ENCODE results near the gene RASGEF1C.

RASGEF1C gene

GRCh38 chr5:180097926-180098325 lies 111.1 kb downstream of the RASGEF1C start:
- POLR2A ChIA-PET = interaction anchor here (0.6 kb wide), 1 partner anchor 439 kb away, joined by 5 read pairs; no protein-coding TSS in a partner anchor
- Histone ChIP-seq H3K27ac (ENCODE audit: extremely low read depth, low read depth, low read length) (no peak overlapping the region), H3K4me1 (ENCODE audit: control insufficient read depth, insufficient read depth, low read length) (no peaks in the 10 kb centered on the region), H3K4me3 (ENCODE audit: low read depth, low read length) (no peak overlapping the region), H3K36me3 (ENCODE audit: control insufficient read depth in 2 of 2, insufficient read depth in 1 of 2, low read length in 2 of 2) (no peaks in the 10 kb centered on the region), H3K9me3 (ENCODE audit: control insufficient read depth, insufficient read depth, low read depth, low read length) (no peaks in the 10 kb centered on the region)
- CTCF ChIA-PET = no interaction called here
- TF ChIP-seq ZNF138 (tag by site-specific recombination; IDR thresholded peaks at IDR 0.05; ENCODE audit: borderline replicate concordance) = no peak
- TF ChIP-seq ZNF792 (tag by site-specific recombination; IDR thresholded peaks at IDR 0.05) = no peak
- TF ChIP-seq ZNF140 (tag by site-specific recombination; IDR thresholded peaks at IDR 0.05) = no peak
- TF ChIP-seq, protein P1, sequence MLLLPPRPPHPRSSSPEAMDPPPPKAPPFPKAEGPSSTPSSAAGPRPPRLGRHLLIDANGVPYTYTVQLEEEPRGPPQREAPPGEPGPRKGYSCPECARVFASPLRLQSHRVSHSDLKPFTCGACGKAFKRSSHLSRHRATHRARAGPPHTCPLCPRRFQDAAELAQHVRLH (tag by site-specific recombination; IDR thresholded peaks at IDR 0.05) = no peak
- TF ChIP-seq, protein P2, sequence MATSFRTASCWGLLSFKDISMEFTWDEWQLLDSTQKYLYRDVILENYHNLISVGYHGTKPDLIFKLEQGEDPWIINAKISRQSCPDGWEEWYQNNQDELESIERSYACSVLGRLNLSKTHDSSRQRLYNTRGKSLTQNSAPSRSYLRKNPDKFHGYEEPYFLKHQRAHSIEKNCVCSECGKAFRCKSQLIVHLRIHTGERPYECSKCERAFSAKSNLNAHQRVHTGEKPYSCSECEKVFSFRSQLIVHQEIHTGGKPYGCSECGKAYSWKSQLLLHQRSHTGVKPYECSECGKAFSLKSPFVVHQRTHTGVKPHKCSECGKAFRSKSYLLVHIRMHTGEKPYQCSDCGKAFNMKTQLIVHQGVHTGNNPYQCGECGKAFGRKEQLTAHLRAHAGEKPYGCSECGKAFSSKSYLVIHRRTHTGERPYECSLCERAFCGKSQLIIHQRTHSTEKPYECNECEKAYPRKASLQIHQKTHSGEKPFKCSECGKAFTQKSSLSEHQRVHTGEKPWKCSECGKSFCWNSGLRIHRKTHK (tag by site-specific recombination; IDR thresholded peaks at IDR 0.05) = no peak
- TF ChIP-seq ZNF24 (tag by site-specific recombination; IDR thresholded peaks at IDR 0.05) = no peak
- no peak for TF ChIP-seq ZNF211 (tag by site-specific recombination; IDR thresholded peaks at IDR 0.05; ENCODE audit: low read depth)
- TF ChIP-seq ZSCAN23 (tag by site-specific recombination; IDR thresholded peaks at IDR 0.05) = no peak
- no peak for TF ChIP-seq KLF1 (tag by site-specific recombination; IDR thresholded peaks at IDR 0.05)
- no peak for TF ChIP-seq ZNF626 (tag by site-specific recombination; IDR thresholded peaks at IDR 0.05)
- TF ChIP-seq ZBTB17 (tag by site-specific recombination; IDR thresholded peaks at IDR 0.05) = no peak
- TF ChIP-seq ZNF701 (tag by site-specific recombination; IDR thresholded peaks at IDR 0.05) = no peak
- TF ChIP-seq, protein P3, sequence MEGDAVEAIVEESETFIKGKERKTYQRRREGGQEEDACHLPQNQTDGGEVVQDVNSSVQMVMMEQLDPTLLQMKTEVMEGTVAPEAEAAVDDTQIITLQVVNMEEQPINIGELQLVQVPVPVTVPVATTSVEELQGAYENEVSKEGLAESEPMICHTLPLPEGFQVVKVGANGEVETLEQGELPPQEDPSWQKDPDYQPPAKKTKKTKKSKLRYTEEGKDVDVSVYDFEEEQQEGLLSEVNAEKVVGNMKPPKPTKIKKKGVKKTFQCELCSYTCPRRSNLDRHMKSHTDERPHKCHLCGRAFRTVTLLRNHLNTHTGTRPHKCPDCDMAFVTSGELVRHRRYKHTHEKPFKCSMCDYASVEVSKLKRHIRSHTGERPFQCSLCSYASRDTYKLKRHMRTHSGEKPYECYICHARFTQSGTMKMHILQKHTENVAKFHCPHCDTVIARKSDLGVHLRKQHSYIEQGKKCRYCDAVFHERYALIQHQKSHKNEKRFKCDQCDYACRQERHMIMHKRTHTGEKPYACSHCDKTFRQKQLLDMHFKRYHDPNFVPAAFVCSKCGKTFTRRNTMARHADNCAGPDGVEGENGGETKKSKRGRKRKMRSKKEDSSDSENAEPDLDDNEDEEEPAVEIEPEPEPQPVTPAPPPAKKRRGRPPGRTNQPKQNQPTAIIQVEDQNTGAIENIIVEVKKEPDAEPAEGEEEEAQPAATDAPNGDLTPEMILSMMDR (tag by site-specific recombination; IDR thresholded peaks at IDR 0.05) = no peak
- no peak for TF ChIP-seq REPIN1 (tag by site-specific recombination; IDR thresholded peaks at IDR 0.05; ENCODE audit: low read depth)
- TF ChIP-seq HIC1 (tag by site-specific recombination; IDR thresholded peaks at IDR 0.05) = no peak
- no peak for TF ChIP-seq ZNF2 (tag by site-specific recombination; IDR thresholded peaks at IDR 0.05)
- no peak for TF ChIP-seq BCL11B (tag by site-specific recombination; IDR thresholded peaks at IDR 0.05; ENCODE audit: low read depth)
- TF ChIP-seq ZNF473 (tag by site-specific recombination; IDR thresholded peaks at IDR 0.05) = no peak
- no peak for TF ChIP-seq GLI4 (tag by site-specific recombination; IDR thresholded peaks at IDR 0.05)
- no peak for TF ChIP-seq KLF9 (tag by site-specific recombination; IDR thresholded peaks at IDR 0.05; ENCODE audit: low read depth)

- no peaks in the 10 kb centered on the region for H3K9me3 ChIP-seq (ENCODE audit: control insufficient read depth, insufficient read depth, low read depth, low read length)
- ChIA-PET POLR2A (no interaction called here), CTCF (interaction anchor here (0.8 kb wide), 1 partner anchor 17 kb away, joined by 3 read pairs; no protein-coding TSS in a partner anchor)
- no peak overlapping the region for H3K4me3 ChIP-seq (ENCODE audit: low read depth, low read length)
- no peaks in the 10 kb centered on the region for H3K36me3 ChIP-seq (ENCODE audit: control insufficient read depth in 2 of 2, insufficient read depth in 1 of 2, low read length in 2 of 2)
- no peak overlapping the region for H3K27ac ChIP-seq (ENCODE audit: extremely low read depth, low read depth, low read length)
- no peaks in the 10 kb centered on the region for H3K4me1 ChIP-seq (ENCODE audit: control insufficient read depth, insufficient read depth, low read length)
- TF ChIP-seq ZNF664 (tag by site-specific recombination; IDR thresholded peaks at IDR 0.05) (no peak), SP7 (tag by site-specific recombination; IDR thresholded peaks at IDR 0.05) (no peak), ZNF266 (tag by site-specific recombination; IDR thresholded peaks at IDR 0.05; ENCODE audit: low read depth) (no peak), HOXA7 (CRISPR knock-in tag; IDR thresholded peaks at IDR 0.05; ENCODE audit: borderline replicate concordance) (no peak), ZNF19 (tag by site-specific recombination; IDR thresholded peaks at IDR 0.05; ENCODE audit: low read depth) (no peak), ZIC2 (tag by site-specific recombination; IDR thresholded peaks at IDR 0.05) (no peak)
- TF ChIP-seq, protein P4, sequence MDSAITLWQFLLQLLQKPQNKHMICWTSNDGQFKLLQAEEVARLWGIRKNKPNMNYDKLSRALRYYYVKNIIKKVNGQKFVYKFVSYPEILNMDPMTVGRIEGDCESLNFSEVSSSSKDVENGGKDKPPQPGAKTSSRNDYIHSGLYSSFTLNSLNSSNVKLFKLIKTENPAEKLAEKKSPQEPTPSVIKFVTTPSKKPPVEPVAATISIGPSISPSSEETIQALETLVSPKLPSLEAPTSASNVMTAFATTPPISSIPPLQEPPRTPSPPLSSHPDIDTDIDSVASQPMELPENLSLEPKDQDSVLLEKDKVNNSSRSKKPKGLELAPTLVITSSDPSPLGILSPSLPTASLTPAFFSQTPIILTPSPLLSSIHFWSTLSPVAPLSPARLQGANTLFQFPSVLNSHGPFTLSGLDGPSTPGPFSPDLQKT (IDR thresholded peaks at IDR 0.05; ENCODE audit: borderline replicate concordance, low read depth, low read length) = no peak
- TF ChIP-seq, protein P5, sequence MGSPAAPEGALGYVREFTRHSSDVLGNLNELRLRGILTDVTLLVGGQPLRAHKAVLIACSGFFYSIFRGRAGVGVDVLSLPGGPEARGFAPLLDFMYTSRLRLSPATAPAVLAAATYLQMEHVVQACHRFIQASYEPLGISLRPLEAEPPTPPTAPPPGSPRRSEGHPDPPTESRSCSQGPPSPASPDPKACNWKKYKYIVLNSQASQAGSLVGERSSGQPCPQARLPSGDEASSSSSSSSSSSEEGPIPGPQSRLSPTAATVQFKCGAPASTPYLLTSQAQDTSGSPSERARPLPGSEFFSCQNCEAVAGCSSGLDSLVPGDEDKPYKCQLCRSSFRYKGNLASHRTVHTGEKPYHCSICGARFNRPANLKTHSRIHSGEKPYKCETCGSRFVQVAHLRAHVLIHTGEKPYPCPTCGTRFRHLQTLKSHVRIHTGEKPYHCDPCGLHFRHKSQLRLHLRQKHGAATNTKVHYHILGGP (tag by site-specific recombination; IDR thresholded peaks at IDR 0.05) = no peak
These were observed 111.7 kb downstream of the RASGEF1C start for GRCh38 chr5:180097163-180097894.
